Posterior vena cava (tissue), 2 donors: ENCODE results near the gene TNIP2. TPM values are rescaled to one million over a fixed set of nuclear protein-coding genes. Genes with fewer than 3 reads are reported as not detected.
A peak's percentile ranks its signal among the peaks of the same experiment; 100 is the strongest.
"Not testable (repeated sequence)": the region's sequence is repeated elsewhere in the genome, so short reads cannot be mapped to it uniquely, and the experiment has no call there.

ENCODE experiments used
- DNase-seq: peaks from one replicate; pipeline ENCODE4 v3.0.0-alpha.2; 2020; ENCODE audit warnings: low spot score
- intact Hi-C, 2 donors: fragments of 100-400 bp; cut with DNase I; formaldehyde crosslinking; loops; one replicate each; pipeline versions ENCODE4 v1.14.1 to v1.14.2; 2022 to 2023
- total RNA-seq, 2 donors: library from RNA; stranded (reverse); fragmentation: NEBNext Ultra II Directional; extraction: Animal tissue kit (Norgen Biotek cat#: 25700); gene quantifications; one replicate each; pipeline ENCODE4 v1.2.1, GENCODE V29; 2021
- donor health status: DM: yes; HTN: yes; CAD: no.
- donor health status: DM: yes; HTN: yes; CAD: no.

TNIP2 gene
- total RNA-seq, 2 donors from 2014 or later = 25.4 to 29.2 TPM

DNA sequence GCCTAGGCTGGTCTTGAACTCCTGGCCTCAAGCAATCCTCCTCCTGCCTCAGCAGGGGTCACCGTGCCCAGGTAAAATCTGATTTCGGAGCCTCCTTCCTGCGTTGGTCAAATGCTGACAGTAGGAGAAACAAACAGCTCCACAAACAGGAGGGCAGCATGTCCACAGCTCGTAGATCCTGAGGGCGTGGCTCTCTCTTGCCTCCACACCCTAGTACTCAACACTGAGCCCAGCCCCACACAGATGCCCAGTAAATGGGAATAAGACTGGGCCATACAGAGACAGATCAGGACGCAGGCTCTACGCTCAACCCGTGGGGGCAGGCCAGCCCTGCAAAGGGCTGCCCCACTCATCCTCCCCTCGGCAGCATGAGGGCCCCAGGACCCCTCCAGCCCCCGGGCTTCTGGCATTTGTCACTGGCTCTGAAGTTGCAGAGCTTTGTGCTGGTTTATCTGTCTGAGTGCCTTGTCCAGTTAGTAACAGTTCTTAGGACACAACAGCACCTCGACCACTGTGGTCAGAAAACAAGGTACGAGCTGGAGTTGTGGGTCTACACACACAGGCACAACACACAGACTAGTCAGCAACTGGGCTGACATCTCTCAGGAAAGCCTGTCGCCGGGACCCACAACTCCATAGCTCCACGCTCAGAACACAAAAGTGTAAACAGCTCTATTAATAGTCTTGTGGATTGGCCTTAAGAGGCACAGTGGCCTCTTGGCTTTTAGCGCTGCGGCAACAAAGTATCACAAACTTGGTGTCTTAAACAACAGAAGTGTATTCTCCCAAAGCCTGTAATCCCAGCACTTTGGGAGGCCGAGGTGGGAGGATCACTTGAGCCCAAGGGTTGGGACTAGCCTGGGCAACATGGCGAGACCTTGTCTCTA lies 5.2 kb downstream of the TNIP2 start:
- intact Hi-C loops = no loop called here
- no peak for DNase-seq

DNA sequence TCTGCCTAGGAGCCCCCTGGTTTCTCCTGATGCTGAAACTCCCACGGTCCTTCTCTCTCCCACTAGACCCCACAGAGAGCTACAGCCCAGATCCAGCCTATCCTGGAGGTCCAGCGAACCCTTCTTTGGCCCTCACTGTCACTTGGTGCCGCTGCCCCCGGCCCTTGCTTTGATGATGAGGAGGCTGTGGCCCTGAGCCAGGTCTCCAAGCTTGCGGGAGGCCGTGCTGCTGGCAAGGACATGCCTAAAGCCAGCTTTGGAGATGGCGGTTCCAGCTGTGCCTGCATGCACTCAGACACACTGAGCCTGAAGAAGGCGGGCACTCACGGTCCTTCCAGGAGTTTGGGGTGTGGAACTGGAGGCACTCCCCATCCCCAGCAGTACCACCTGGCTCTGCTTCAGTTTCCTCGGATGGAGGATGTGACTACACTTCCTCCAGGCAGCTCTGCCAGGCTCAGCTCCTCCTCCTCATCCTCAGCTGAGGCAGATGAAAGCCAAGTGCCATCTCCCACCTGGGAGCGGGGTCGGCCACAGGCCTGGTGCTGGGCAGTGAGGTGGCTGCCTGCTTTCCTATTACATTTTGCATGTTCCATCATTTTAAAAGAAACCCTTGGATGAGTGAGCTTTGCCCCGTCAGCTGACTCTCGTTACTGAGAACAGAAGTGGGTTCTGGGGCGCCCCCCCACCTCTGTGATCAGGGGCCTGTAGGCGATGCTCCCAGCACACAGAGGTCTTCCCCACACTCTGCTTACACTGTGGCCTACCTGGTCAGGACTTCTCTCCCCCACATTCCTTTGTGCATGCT lies 9.0 kb downstream of the TNIP2 start:
- DNase-seq = no peak
- intact Hi-C loops = no loop called here

GRCh38 chr4:2745981-2746806 lies 9.9 kb downstream of the TNIP2 start:
- intact Hi-C loops = no loop called here
- no peak for DNase-seq

DNA sequence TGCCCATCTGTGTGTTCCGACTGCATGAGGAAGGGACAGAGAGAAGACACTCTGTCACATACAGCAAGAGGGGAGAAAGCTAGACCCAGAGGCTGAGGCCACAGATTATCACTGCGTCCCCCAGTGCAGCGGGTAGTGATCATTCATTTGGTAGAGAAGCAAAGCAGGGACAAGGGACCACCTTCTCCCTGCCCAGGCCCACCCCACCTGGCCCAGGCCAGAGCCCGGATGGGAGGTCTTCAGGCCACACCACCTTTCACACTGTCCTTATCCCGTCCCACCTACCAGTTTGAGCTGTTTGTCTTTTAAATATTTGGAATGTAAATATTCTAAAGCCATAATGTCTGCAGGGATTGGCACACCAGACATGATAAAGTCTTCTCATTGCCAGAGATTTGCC lies 10.6 kb downstream of the TNIP2 start:
- DNase-seq = no peak
- intact Hi-C loops = no loop called here

GRCh38 chr4:2744576-2745270 lies 11.4 kb downstream of the TNIP2 start:
- DNase-seq = no peak
- intact Hi-C loops = no loop called here

DNA sequence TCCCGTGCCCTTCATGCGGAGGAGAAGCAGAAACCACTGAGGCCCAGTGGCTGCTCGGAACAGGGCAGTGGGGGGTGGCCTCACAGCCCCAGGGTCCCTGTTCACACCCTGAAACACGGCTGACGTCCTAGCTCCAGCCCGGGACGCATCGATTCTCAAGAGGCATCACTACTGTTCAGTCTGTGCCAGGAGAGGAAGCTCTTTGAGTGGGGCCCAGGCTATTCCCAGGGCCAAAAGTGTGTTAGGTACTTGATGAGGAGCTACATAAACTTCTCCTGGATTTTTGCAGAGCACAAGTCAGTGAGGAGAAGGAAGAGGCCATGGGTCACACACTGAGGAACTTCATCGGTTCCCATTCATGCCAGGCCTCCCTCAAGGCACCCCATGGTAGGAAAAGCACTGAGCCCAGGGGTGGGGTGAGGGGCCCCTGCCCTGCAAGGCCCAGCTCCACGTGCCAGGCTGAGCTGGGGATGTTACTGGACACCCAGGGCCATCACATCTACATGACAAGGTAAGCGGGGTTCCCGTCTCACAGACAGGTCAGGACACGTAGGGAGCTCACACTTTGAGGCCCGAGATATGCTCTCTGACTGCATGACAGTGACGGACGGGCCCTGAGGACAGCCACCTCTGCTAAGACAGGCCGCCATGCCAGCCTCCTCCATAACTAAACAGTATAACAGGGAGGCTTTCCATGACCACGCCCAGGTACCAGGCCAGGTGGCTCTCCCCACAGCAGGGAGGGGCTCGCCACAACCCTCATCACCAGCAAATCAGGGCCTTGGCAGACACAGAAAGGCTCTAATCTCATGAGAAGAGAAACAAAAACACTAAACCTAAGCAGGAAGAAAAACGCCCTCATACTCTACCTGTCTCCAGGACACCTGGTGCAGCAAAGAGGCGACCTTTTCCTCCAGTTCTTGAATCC lies 12.4 kb downstream of the TNIP2 start:
- intact Hi-C loops = no loop called here
- no peak for DNase-seq

DNA sequence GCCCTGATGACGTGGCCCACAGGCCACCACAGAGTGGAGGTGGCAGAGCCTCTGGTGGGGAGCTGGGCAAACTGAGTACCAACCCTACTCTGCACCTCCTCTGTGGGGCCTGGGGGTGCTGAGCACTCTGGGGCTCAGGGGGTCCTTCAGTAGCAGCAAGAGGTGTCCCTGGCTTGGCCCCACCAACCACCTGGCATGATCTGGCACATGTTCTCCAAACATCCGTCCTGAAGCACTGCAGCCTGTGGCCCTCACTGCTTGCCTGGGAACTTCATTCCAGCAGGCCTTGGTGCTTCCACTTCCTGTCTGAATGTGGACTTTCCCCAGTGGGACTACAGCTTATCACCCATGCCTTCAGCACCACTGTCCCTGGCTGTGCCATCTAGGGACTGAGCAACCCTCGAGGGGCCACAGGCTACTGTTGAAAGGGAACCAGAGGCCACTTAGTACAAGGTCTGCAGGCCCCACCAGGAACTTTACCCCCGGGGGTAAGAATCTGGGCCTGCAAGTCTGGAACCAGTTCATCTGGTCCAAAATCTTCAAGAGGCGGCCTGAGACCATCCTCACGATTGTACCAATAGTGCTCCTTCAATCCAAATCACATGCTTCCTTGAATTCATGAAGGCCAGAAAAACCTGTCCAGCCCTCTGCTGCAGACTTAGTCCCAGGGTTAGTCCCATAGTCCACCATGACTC lies 13.2 kb downstream of the TNIP2 start:
- DNase-seq = no peak
- intact Hi-C loops = no loop called here

GRCh38 chr4:2742081-2742822 lies 13.9 kb downstream of the TNIP2 start:
- DNase-seq = peak; percentile 67
- intact Hi-C loops = no loop called here

DNA sequence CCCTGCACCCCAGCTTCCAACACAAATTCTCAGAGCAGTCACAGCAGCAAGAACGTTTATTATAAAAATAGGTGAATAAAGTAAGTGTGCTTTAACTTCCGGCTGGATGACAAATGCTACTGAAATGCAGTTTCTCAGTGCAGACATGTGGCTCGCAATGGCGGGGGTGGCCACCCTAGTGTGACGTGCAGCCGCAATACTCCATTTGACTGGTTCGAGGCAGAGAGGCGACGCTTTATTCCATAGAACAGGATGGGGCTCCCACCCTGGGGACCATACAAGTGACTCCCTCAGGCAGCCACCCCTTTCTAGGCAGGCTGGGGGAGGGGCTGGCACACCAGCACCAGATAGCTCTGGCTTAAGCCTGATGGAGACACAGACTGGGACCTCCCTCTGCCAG lies 14.5 kb downstream of the TNIP2 start:
- intact Hi-C loops = no loop called here

DNA sequence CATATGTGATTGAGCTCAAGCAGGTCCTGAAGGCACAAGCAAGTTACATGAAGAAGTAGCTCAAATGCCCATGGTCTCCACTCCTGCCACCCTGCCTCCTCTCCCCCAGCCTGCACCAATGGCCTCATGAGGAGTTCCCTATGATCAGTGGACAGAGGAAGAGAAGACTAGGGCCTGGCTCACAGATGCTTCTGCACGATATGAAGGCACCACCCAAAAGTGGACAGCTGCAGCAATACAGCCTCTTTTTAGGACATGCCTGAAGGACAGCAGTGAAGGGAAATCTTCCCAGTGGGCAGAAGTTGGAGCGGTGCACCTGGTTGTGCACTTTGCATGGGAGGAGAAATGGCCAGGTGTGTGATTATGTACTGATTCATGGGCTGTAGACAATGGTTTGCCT lies 17.8 kb downstream of the TNIP2 start:
- DNase-seq, intact Hi-C loops: not testable (repeated sequence)

More for the DNA sequence above, 14.5 kb downstream of the TNIP2 start:
- no peak for DNase-seq

DNA sequence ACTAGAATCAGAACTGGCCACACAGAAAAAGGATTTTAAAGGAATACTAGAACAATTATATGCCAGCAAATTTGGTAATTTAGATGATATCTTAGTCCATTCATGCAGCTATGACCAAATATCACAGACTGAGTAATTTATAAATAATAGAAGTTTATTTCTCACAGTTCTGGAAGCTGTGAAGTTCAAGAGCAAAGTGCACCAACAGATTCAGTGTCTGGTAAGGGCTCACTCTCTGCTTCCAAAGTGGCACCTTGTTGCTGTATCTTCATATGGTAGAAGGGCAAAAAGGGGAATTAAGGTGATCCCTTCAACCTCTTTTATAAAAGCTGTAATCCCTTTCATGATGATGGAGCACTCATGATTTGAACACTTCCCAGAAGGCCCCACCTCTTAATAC lies 20.3 kb downstream of the TNIP2 start:
- intact Hi-C loops = no loop called here
- no peak for DNase-seq

DNA sequence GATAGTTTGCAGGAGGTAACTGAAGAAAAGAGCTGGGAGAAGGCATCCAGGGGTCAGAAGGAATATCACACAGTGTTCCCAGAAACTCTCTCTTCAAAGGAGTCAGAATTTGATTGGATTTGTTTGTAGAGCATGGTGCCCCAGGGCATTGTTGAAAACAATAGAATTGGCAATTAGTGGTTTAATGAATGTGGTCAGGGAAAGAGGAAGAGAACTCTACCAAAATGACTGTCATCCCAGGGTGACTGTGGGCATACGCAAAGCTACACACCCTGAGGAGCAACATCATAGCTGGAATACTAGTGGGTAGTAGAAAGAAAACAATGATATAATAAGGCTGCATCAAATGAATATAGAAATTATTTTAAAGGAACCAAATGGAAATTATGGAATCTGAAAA lies 21.5 kb downstream of the TNIP2 start:
- no peak for DNase-seq
- intact Hi-C loops = no loop called here

DNA sequence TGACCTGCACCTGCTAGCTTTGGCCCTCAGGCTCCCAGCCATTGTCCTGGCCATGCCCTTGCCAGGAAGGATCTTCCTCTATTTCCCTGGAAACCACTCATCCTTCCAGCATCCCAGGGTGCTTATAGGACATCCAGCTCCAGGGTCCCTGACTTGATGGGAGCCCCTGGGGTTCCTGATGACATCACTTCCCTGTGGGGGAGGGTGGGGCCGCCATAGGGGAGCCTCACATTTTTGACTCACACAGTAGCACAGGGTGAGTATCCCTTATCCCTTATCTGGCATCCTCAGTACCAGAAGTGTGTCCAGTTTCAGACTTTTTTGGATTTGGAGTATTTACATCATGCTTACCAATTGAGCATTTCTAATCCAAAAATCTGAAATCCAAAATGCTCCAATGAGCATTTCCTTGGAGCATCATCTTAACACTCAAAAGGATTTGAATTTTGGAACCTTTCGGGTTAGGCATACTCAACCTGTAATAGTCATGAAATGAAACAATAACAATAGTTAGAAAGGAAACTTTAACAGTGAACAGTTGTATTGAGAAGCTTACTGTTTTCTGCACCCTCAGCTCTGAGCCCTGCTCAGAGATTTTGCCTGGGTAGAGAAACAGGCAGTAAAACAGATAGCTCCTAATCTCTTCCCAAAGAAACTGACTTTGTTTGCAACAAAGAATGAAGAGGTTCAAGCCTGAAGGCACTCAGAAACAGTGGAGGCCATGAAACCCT lies 22.1 kb downstream of the TNIP2 start:
- intact Hi-C loops = no loop called here
- peak; percentile 43 for DNase-seq

- intact Hi-C loops = no loop called here
- DNase-seq = peak; percentile 79
Measured at GRCh38 chr4:2733001-2733843, 22.9 kb downstream of the TNIP2 start.

GRCh38 chr4:2732526-2732925 lies 23.6 kb downstream of the TNIP2 start:
- intact Hi-C loops = no loop called here
- peak; percentile 38 for DNase-seq
